ENCODE data around the gene ARHGAP32.

DNA sequence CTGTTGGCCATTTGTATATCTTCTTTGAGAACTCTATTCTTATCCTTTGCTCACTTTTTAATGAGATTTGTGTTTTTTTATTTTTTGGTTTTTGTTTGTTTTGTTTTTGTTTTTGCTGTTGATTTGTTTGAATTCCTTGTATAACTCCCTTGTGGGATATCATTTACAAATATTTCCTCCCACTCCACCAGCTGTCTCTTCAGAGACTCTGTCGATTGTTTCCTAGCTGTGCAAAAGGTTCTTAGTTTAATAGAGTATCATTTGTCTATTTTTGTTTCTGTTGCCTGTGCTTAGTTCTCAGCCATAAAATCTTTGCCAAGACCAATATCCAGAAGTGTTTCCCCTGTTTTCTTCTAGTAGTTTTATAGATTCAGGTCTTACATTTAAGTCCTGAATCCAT lies 82.4 kb downstream of the ARHGAP32 start:
- TF ChIP-seq MXI1 (conservative IDR thresholded peaks at IDR 0.05; ENCODE audit: poor library complexity, severe bottlenecking) (no peak), SMC3 (conservative IDR thresholded peaks at IDR 0.05; ENCODE audit: poor library complexity) (no peak), EP300 (conservative IDR thresholded peaks at IDR 0.05; ENCODE audit: poor library complexity, severe bottlenecking) (no peak), POLR2AphosphoS5 (IDR thresholded peaks at IDR 0.05) (no peak)
- TF ChIP-seq, protein P1, sequence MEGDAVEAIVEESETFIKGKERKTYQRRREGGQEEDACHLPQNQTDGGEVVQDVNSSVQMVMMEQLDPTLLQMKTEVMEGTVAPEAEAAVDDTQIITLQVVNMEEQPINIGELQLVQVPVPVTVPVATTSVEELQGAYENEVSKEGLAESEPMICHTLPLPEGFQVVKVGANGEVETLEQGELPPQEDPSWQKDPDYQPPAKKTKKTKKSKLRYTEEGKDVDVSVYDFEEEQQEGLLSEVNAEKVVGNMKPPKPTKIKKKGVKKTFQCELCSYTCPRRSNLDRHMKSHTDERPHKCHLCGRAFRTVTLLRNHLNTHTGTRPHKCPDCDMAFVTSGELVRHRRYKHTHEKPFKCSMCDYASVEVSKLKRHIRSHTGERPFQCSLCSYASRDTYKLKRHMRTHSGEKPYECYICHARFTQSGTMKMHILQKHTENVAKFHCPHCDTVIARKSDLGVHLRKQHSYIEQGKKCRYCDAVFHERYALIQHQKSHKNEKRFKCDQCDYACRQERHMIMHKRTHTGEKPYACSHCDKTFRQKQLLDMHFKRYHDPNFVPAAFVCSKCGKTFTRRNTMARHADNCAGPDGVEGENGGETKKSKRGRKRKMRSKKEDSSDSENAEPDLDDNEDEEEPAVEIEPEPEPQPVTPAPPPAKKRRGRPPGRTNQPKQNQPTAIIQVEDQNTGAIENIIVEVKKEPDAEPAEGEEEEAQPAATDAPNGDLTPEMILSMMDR (IDR thresholded peaks at IDR 0.05; ENCODE audit: poor library complexity, severe bottlenecking): no peak
